A549 (cell line): ENCODE measurements around the gene CACNA1C.

Experiments
- CTCF ChIP-seq: fragments of >200 bp; sonication (Bioruptor Twin); formaldehyde crosslinking; IDR thresholded peaks from 3 replicates; pipeline ENCODE4 v1.5.1; 2016
- EP300 ChIP-seq, 2 experiments: fragments of >200 bp; sonication (Bioruptor Twin); formaldehyde crosslinking; IDR thresholded peaks; 2 replicates in 1 of 2; 3 replicates in 1 of 2; pipeline ENCODE4 v1.6.1; 2016 to 2017
- JUNB ChIP-seq: fragments of >200 bp; sonication (Bioruptor Twin); formaldehyde crosslinking; IDR thresholded peaks from 2 replicates; pipeline ENCODE4 v1.6.1; 2016
- MAZ ChIP-seq: fragments of 150-350 bp; IDR thresholded peaks from 2 replicates; pipeline ENCODE4 v1.6.1; 2014; ENCODE audit warnings: antibody characterized with exemption, low read depth, low read length, borderline replicate concordance
- PHF8 ChIP-seq: fragments of 200-600 bp; sonication (generic); IDR thresholded peaks from 2 replicates; pipeline ENCODE4 v1.6.1; 2016; ENCODE audit warnings: low read depth, mild to moderate bottlenecking, antibody characterized with exemption, moderate library complexity, borderline replicate concordance
- POLR2A ChIP-seq: IDR thresholded peaks from 2 replicates; pipeline ENCODE4 v1.6.1; 2012; ENCODE audit warnings: mild to moderate bottlenecking, low read length
- RAD21 ChIP-seq, 2 experiments: fragments of >200 bp in 1 of 2; sonication (Bioruptor Twin) in 1 of 2; formaldehyde crosslinking in 1 of 2; IDR thresholded peaks in 1 of 2; conservative IDR thresholded peaks in 1 of 2; 2 replicates in 1 of 2; 3 replicates in 1 of 2; pipeline ENCODE4 v1.6.1; 2012 to 2018; ENCODE audit warnings: inconsistent platforms in 1 of 2
- RFX5 ChIP-seq: fragments of 450-650 bp; IDR thresholded peaks from 2 replicates; pipeline ENCODE4 v1.7.1; 2014; ENCODE audit warnings: antibody characterized with exemption, mild to moderate bottlenecking, moderate library complexity
- USF2 ChIP-seq: fragments of 450-650 bp; IDR thresholded peaks from 2 replicates; pipeline ENCODE4 v1.6.1; 2014; ENCODE audit warnings: antibody characterized with exemption
- ZFP36 ChIP-seq: fragments of 450-650 bp; IDR thresholded peaks from 2 replicates; pipeline ENCODE4 v1.6.1; 2014; ENCODE audit warnings: borderline replicate concordance; ENCODE audit not compliant: partially characterized antibody
- TF ChIP-seq, protein P1 (sequence below): fragments of >200 bp; sonication (Bioruptor Twin); formaldehyde crosslinking; IDR thresholded peaks from 3 replicates; pipeline ENCODE4 v1.6.1; 2016

GRCh38 chr12:2418579-2418978 is 365.8 kb downstream of the CACNA1C start:
- no peak for TF ChIP-seq CTCF
- no peak for TF ChIP-seq JUNB
- TF ChIP-seq RFX5: no peak
- TF ChIP-seq, protein P1, sequence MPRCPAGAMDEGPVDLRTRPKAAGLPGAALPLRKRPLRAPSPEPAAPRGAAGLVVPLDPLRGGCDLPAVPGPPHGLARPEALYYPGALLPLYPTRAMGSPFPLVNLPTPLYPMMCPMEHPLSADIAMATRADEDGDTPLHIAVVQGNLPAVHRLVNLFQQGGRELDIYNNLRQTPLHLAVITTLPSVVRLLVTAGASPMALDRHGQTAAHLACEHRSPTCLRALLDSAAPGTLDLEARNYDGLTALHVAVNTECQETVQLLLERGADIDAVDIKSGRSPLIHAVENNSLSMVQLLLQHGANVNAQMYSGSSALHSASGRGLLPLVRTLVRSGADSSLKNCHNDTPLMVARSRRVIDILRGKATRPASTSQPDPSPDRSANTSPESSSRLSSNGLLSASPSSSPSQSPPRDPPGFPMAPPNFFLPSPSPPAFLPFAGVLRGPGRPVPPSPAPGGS: no peak
- no peak for TF ChIP-seq POLR2A
- TF ChIP-seq EP300 (IDR thresholded peaks at IDR 0.05): no peak
- TF ChIP-seq PHF8: no peak
- TF ChIP-seq ZFP36: no peak
- TF ChIP-seq MAZ: no peak
- no peak for TF ChIP-seq USF2
- no peak for TF ChIP-seq RAD21 (conservative IDR thresholded peaks at IDR 0.05 in 1 of 2, IDR thresholded peaks at IDR 0.05 in 1 of 2)
